ENCODE results near the gene KMT5B.

KMT5B gene

GRCh38 chr11:68191661-68192579 is 21.2 kb downstream of the KMT5B start:
- intact Hi-C loops (cut with DNase I), result no loop called here
- DNase-seq, result no peak

GRCh38 chr11:68189888-68190287 is 23.2 kb downstream of the KMT5B start:
- DNase-seq, result no peak

GRCh38 chr11:68189082-68189481 is 24.0 kb downstream of the KMT5B start:
- intact Hi-C loops (cut with DNase I), result no loop called here
- no peak for DNase-seq

More at GRCh38 chr11:68189888-68190287, 23.2 kb downstream of the KMT5B start:
- intact Hi-C loops (cut with DNase I), result no loop called here

- intact Hi-C loops (cut with DNase I), result no loop called here
Observed at GRCh38 chr11:68186061-68186460, 27.0 kb downstream of the KMT5B start.

GRCh38 chr11:68181719-68182451 is 31.2 kb downstream of the KMT5B start:
- no peak for DNase-seq
- intact Hi-C loops (cut with DNase I), result no loop called here

More at GRCh38 chr11:68186061-68186460, 27.0 kb downstream of the KMT5B start:
- DNase-seq, result no peak

GRCh38 chr11:68179847-68180246 is 33.2 kb downstream of the KMT5B start:
- intact Hi-C loops (cut with DNase I), result no loop called here
- no peak for DNase-seq

- intact Hi-C loops (cut with DNase I), result no loop called here
- no peak for DNase-seq
Observed at GRCh38 chr11:68177877-68178276, 35.2 kb downstream of the KMT5B start.

GRCh38 chr11:68173926-68174325 is 39.2 kb downstream of the KMT5B start:
- intact Hi-C loops (cut with DNase I), result no loop called here
- no peak for DNase-seq

GRCh38 chr11:68169442-68169841 is 43.7 kb downstream of the KMT5B start:
- intact Hi-C loops (cut with DNase I), result no loop called here
- DNase-seq, result no peak

- intact Hi-C loops (cut with DNase I), result no loop called here
- no peak for DNase-seq
Observed at GRCh38 chr11:68168694-68169093, 44.4 kb downstream of the KMT5B start.

GRCh38 chr11:68167474-68167873 is 45.6 kb downstream of the KMT5B start:
- intact Hi-C loops (cut with DNase I), result no loop called here
- no peak for DNase-seq

- intact Hi-C loops (cut with DNase I), result no loop called here
- DNase-seq, result no peak
Observed at GRCh38 chr11:68166969-68167368, 46.1 kb downstream of the KMT5B start.

- intact Hi-C loops (cut with DNase I), result no loop called here
- no peak for DNase-seq
Observed at GRCh38 chr11:68165601-68166000, 47.5 kb downstream of the KMT5B start.

GRCh38 chr11:68164437-68164836 is 48.7 kb downstream of the KMT5B start:
- no peak for DNase-seq
- intact Hi-C loops (cut with DNase I), result no loop called here

GRCh38 chr11:68163691-68164090 is 49.4 kb downstream of the KMT5B start:
- no peak for DNase-seq

GRCh38 chr11:68160100-68160695 is 52.9 kb downstream of the KMT5B start:
- intact Hi-C loops (cut with DNase I), result no loop called here
- no peak for DNase-seq

More at GRCh38 chr11:68163691-68164090, 49.4 kb downstream of the KMT5B start:
- intact Hi-C loops (cut with DNase I), result no loop called here

GRCh38 chr11:68159665-68160064 is 53.4 kb downstream of the KMT5B start:
- DNase-seq, result peak in 2 of 10 donors; percentile 49 to 82
- intact Hi-C loops (cut with DNase I), result no loop called here

- intact Hi-C loops (cut with DNase I), result no loop called here
- no peak for DNase-seq
Observed at GRCh38 chr11:68159161-68159560, 53.9 kb downstream of the KMT5B start.

- intact Hi-C loops (cut with DNase I), result no loop called here
- DNase-seq, result no peak
Observed at GRCh38 chr11:68158580-68158979, 54.5 kb downstream of the KMT5B start.

- no peak for DNase-seq
- intact Hi-C loops (cut with DNase I), result no loop called here
Observed at GRCh38 chr11:68153742-68154141, 59.4 kb downstream of the KMT5B start.

GRCh38 chr11:68150037-68150436 is 63.1 kb downstream of the KMT5B start:
- intact Hi-C loops (cut with DNase I), result no loop called here
- no peak for DNase-seq

Data from posterior cingulate gyrus (tissue), 11 donors.